Tibial nerve (tissue), 3 donors: ENCODE measurements around the gene COL25A1.

Experiments used
- POLR2A ChIP-seq, 2 donors: fragments of 450-650 bp; IDR thresholded peaks; one replicate each; pipeline ENCODE4 v1.6.1; 2017; ENCODE audit warnings: antibody characterized with exemption in 2 of 2, mild to moderate bottlenecking in 2 of 2, moderate library complexity in 2 of 2
- TF ChIP-seq, protein P1 (sequence below), 5 experiments: fragments of 200-600 bp in 3 of 5; fragments of 450-650 bp in 2 of 5; sonication (generic) in 3 of 5; IDR thresholded peaks; one replicate each; pipeline ENCODE4 v1.5.1; 2016 to 2019; ENCODE audit warnings: antibody characterized with exemption in 5 of 5, mild to moderate bottlenecking in 3 of 5, moderate library complexity in 2 of 5

DNA sequence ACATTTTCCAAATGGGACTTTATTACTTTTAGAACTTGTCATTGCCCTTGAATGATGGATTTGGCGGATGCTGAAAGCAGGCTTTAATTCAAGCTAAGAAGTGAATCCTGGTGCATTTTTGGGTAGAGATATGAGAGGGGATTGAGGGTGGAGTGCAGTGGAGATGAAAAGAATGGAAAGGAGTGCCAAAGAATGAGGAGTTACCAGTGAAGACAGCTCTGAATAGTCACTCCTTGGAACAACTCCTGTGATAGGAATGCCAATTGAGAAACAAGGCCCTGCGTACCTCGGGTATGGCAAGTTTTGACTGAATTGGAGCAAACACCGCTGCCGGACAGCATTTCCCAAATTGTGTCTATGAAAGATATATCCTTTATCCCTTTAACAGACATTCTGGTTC is 503.2 kb downstream of the COL25A1 start:
- TF ChIP-seq, protein P1, sequence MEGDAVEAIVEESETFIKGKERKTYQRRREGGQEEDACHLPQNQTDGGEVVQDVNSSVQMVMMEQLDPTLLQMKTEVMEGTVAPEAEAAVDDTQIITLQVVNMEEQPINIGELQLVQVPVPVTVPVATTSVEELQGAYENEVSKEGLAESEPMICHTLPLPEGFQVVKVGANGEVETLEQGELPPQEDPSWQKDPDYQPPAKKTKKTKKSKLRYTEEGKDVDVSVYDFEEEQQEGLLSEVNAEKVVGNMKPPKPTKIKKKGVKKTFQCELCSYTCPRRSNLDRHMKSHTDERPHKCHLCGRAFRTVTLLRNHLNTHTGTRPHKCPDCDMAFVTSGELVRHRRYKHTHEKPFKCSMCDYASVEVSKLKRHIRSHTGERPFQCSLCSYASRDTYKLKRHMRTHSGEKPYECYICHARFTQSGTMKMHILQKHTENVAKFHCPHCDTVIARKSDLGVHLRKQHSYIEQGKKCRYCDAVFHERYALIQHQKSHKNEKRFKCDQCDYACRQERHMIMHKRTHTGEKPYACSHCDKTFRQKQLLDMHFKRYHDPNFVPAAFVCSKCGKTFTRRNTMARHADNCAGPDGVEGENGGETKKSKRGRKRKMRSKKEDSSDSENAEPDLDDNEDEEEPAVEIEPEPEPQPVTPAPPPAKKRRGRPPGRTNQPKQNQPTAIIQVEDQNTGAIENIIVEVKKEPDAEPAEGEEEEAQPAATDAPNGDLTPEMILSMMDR (IDR thresholded peaks at IDR 0.05) = no peak
- no peak for TF ChIP-seq POLR2A (IDR thresholded peaks at IDR 0.05)
